NCI-H1417 (cell line): ENCODE results near the gene LRRC10B.
A peak's percentile ranks its signal among the peaks of the same experiment; 100 is the strongest.

Experiments used
- DNase-seq, 3 experiments: peaks; one replicate each; lab custom pipeline; 2025; lab: John Stamatoyannopoulos, UW

Gene LRRC10B

GRCh38 chr11:61509043-61510029, 787 bp downstream of the LRRC10B start:
- peak; percentile 85 to 95 (median 95) for DNase-seq

- no peak for DNase-seq
Measured at GRCh38 chr11:61510166-61510919, 1.8 kb downstream of the LRRC10B start.

GRCh38 chr11:61510974-61511373, 2.4 kb downstream of the LRRC10B start:
- DNase-seq: no peak

GRCh38 chr11:61511383-61511782, 2.8 kb downstream of the LRRC10B start:
- DNase-seq: no peak

- peak; percentile 63 to 96 (median 87) for DNase-seq
Measured at GRCh38 chr11:61512435-61512834, 3.9 kb downstream of the LRRC10B start.

- DNase-seq: peak in 2 of 3 experiments; percentile 39 to 63
Measured at GRCh38 chr11:61513143-61513765, 4.7 kb downstream of the LRRC10B start.

GRCh38 chr11:61514050-61514917, 5.7 kb downstream of the LRRC10B start:
- peak in 2 of 3 experiments; percentile 40 to 68 for DNase-seq

- no peak for DNase-seq
Measured at GRCh38 chr11:61515686-61516085, 7.1 kb downstream of the LRRC10B start.

GRCh38 chr11:61516191-61516590, 7.6 kb downstream of the LRRC10B start:
- no peak for DNase-seq

GRCh38 chr11:61516675-61517572, 8.4 kb downstream of the LRRC10B start:
- DNase-seq: peak in 2 of 3 experiments; percentile 20 to 57

GRCh38 chr11:61518032-61518795, 9.7 kb downstream of the LRRC10B start:
- no peak for DNase-seq

- no peak for DNase-seq
Measured at GRCh38 chr11:61522881-61523280, 14.3 kb downstream of the LRRC10B start.

- DNase-seq: no peak
Measured at GRCh38 chr11:61524446-61524845, 15.9 kb downstream of the LRRC10B start.

- DNase-seq: no peak
Measured at GRCh38 chr11:61524963-61525587, 16.5 kb downstream of the LRRC10B start.

- DNase-seq: no peak
Measured at GRCh38 chr11:61526229-61526628, 17.7 kb downstream of the LRRC10B start.

GRCh38 chr11:61526956-61527731, 18.6 kb downstream of the LRRC10B start:
- no peak for DNase-seq

GRCh38 chr11:61528114-61528513, 19.6 kb downstream of the LRRC10B start:
- no peak for DNase-seq

- DNase-seq: no peak
Measured at GRCh38 chr11:61529537-61530225, 21.1 kb downstream of the LRRC10B start.
